Stimulated activated CD8-positive, alpha-beta memory T cell treated with anti-CD3 and anti-CD28 coated beads, Interleukin-4, amount 100 ng/mL, for 4 hours (primary cell): ENCODE measurements around the gene PNMA8A.

Experiments
- DNase-seq, 2 donors: peaks; one replicate each; pipeline ENCODE4 v3.0.0-alpha.2; 2020; ENCODE audit warnings: low read depth in 2 of 2, low spot score in 1 of 2

Gene PNMA8A

GRCh38 chr19:46429999-46430398 lies 41.4 kb downstream of the PNMA8A start:
- DNase-seq: no peak

GRCh38 chr19:46428239-46429135 lies 42.9 kb downstream of the PNMA8A start, which contains the start of gene PNMA8C:
Gene PNMA8C, minus strand, starts transcription at chr19:46428936. Its CDS starts 577 bp downstream, at chr19:46428359.
- peak in 1 of 2 donors; percentile 34 for DNase-seq

- DNase-seq: no peak
Measured at GRCh38 chr19:46427518-46428045, 43.8 kb downstream of the PNMA8A start.

- no peak for DNase-seq
Measured at GRCh38 chr19:46426506-46427162, 44.7 kb downstream of the PNMA8A start.

- no peak for DNase-seq
Measured at GRCh38 chr19:46426035-46426505, 45.3 kb downstream of the PNMA8A start.

- no peak for DNase-seq
Measured at GRCh38 chr19:46423188-46423587, 48.2 kb downstream of the PNMA8A start.

- no peak for DNase-seq
Measured at GRCh38 chr19:46422344-46422743, 49.0 kb downstream of the PNMA8A start.

GRCh38 chr19:46420056-46420455 lies 51.3 kb downstream of the PNMA8A start:
- DNase-seq: no peak
